ENCODE measurements around the gene PDZD4.
A peak's percentile ranks its signal among the peaks of the same experiment; 100 is the strongest.

Gene PDZD4, protein sequence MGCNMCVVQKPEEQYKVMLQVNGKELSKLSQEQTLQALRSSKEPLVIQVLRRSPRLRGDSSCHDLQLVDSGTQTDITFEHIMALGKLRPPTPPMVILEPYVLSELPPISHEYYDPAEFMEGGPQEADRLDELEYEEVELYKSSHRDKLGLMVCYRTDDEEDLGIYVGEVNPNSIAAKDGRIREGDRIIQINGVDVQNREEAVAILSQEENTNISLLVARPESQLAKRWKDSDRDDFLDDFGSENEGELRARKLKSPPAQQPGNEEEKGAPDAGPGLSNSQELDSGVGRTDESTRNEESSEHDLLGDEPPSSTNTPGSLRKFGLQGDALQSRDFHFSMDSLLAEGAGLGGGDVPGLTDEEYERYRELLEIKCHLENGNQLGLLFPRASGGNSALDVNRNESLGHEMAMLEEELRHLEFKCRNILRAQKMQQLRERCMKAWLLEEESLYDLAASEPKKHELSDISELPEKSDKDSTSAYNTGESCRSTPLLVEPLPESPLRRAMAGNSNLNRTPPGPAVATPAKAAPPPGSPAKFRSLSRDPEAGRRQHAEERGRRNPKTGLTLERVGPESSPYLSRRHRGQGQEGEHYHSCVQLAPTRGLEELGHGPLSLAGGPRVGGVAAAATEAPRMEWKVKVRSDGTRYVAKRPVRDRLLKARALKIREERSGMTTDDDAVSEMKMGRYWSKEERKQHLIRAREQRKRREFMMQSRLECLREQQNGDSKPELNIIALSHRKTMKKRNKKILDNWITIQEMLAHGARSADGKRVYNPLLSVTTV

DNA sequence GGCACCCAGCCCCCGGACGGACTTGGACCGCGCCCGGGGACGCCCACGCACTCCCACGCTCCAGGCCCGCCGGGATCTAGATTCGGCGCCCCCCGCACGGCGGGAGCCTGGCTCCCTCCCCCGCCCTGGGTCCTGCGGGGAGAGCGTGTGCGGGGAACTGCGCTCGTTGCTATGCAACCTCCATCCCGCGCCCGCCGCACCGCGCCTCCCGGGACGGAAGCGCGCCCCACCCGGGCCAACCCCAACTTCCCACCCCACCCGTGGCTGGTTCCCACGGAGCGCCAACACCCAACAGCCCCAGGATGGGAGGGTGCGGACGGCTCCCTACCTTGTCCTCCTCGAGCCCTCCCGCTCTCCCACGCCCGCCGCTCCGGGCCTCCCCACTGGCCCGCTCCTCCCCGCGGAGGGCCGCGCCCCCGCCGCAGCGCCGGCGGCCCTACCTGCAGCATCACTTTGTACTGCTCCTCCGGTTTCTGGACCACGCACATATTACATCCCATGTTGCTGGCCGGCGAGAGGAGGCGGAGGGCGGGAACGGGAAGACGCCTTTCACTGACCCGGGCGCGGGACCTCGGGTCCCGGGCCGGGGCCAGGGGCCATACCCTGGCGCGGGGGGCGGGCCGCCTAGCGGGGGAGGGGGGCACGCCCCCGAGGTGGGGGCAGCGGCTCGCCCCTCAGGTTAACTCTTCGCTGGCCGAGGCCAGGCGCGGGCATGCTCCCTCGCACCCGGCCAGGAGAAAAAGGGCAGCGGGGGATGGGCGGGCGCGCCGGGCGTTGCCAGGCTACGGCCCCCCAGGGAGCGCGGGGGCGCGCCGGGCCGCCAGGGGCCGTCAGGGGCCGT, at the start of gene PDZD4:
PDZD4 (minus strand) TSS at position 746 of the 841 bp plus-strand sequence; CDS start at position 500, 246 bp downstream.
- DNase-seq = no peak

DNA sequence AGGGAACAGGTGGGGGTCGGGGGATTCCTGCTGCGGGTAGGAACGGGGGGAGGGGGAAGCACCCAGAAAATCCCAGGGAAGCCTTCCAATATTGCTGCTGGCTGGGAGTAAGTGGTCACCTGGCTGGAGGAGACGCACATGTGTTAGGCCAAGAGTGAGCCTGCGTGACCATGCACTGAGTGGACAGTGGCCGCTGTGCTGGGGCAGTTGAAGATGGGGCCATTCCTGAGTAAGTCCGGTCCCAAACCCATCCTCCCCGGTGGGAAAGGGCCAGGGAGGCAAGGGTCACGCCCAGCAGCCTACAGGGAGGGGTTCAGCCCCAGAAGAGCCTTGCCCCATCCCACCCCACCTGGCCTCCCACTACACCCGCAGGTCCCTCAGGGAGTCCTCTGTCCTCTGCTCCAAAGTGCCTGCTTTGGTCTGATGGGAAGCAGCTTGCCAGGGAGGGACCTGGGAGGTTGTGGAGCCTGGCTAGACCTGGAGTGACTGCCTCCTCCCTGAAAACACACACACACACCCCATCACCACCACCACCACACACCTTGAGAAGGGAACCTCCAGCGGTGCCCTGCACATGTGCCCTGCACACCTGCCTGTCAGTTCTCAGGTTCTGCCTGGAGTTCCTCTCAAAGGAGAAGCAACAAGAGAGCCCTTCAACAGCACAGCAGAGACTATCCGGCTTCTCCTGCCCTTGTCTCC, 49.5 kb upstream of the PDZD4 start:
- DNase-seq = no peak

DNA sequence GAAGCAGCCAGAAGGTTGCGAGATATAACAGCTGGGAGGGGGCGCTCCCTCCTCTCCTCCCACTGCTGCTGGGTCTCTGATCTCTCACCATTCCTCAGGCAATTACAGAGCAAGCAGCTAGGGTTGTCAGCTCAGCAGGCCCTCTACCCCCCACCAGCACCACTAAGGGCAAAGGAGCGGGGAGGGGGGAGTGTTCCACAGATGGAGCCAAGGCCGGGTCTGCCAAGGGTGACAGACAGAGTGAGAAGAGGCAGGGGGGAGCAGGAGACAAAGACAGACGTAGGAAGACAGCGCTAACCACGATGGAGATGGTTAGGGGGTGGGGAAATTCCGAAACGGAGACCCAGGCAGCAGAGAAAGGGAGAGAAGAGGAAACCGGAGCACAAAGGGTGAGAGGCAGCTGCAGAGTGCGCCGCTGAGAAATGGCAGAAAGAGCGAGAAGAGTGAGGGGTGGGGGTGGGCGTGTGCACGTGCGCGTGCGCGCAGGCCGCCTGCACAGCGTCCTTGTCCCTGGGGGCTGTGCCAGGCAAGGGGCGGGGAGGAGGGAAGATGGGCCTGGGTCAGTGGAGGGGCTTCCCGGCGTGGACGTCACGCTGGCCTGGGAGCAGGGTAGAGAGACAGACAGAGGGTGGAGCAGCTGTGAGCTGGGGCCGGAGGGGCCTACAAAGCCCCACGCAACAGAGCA, 48.8 kb upstream of the PDZD4 start:
- DNase-seq = no peak

DNA sequence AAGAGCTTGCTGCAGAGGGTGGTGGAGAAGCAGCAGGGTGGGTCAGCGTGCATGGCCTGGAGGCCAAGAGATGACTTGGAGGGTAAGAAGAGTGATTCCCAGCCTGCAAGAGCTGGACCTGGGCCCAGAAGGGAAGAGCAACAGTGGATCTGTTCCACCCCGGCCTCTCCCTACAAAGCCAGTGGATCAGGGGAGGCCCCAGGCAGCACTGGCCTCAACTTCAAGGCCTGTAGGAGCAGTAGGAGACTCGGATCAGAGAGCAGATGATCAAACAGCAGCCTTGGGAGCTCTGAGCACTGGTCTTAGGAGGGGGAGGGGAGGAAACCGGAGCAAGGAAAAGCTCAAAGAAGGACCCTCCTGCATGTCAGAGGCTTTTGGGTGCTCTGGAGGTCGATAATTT, 48.0 kb upstream of the PDZD4 start:
- DNase-seq = no peak

DNA sequence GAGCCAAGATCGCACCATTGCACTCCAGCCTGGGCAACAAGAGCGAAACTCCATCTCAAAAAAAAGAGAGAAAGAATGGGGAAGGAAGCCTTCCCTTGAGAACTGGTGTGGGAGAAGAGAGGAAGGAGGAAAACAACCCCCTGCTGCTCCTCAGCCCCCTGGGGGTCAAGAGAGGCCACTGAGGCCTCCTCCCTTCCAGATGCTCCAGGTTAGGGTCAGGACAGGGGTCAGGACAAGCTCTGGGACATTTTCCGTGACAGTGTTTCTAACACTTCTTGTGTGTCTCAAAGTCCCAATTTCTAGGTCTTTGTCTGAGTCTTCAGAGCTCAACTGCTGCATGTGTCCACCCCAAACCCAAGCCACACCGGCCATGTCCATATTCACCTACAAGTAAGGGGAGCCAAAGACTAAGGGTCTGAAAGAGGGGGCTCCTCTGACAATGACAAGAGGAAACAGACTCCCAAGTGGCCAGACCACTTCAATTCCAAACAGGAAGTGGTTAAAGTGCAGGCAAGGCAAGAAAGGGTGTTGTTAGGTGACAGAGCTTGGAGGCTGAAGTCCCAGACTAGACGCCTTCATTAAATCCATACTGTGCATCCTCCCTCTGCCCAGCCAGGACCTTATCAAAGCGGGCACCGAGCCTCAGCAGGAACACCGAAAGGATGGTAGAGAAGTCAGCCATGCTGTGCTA, 47.4 kb upstream of the PDZD4 start:
- DNase-seq = no peak

DNA sequence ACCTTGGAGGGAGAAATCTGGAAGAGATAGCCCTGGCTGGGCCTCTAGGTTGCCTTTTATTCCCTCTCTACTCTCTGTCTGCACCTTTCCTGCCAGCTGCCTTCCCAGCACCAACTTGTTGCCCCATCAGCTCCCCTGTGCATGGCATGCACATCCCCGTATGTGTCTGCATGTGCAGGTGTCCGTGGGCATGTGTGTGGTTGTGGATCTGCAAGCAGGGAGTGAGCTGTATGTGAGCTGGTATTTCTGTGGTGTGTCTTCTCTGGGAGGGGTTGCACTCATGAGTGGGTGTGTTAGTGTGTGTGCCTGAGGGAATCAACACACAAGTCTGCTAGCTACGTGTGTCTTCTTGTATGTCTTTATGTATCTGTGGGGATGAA, 45.8 kb upstream of the PDZD4 start:
- no peak for DNase-seq

DNA sequence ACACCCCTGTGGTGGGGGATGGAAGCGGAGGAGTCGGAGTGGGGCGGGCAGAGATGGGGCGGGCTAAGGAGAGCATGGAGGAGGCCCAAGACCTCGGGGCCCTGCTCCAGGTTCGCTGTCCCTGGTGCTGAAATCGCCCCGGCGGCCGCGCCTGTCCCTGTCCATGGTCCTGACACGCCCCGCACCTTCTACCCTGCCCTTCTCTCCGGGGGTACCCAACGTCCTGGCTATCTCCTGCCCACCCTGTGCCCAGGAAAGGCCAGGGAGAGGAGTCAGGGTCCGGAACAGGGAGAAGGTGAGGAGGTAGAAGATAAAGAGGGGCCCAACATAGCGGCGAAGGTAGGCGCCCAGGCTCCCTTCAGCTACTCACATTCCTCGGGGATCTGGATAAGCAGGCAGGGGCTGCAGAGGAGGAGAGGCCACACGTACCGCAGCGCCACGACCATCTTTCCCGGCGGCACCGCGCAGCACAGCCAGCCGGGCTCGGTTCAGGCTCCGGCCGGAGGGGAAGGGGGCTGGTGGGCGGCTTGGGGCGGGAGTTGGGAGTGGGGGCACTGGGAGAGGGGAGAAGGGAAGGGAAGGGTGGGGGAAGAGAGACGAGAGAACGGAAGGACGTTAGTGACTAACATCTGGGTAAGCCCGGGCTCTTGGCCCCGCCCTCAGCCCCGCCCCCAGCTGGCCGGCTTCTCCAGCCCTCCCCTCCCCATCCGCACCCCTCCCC, 45.2 kb upstream of the PDZD4 start:
- peak; percentile 36 for DNase-seq

DNA sequence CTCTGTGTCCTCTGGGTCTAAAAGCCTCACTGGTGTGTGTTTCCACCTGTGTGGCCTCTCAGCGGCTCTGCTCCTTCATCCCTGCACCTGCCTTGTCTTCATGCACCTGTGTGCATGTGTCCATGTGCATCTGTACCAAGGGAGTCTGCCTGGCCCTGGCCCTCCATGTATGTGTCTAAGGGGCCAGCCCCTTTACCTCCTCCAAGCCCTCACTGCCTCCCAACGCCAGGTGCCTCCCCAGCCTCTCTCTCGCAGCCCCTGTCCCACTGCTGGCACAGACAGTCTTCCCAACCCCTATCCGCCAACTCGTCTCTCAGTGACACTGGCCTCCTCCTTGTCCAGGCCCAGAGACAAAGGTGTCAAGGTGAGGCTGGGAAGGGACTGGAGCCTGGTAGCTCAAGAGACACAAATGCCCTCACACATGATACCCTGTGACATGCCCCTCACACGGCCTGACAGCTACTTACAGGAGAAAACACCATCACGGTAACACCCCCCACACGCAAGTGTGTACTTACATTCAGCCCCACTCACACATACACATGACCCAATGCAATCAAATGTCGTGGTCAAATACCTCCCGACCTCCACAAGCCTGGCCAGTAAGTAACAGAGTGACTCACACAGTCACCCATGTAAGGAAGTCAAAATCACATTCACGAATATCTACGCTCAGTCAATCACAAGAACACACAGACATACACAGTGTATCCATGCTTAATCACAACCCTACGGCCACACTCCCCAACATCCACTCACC, 44.2 kb upstream of the PDZD4 start:
- DNase-seq = no peak

DNA sequence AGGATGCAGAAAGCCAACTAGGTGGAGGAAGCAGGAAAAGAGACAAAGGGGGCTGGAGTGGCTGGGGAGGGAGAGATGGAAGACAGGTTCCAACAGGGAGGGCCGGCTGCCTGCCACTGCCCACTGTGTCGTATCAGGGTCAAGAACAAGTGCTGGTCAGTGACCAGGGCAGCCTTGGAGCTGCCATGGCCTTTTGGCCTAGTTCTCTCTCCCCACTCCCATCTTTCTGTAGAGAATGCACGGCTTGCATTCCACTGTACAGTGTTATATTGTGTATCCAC, 43.7 kb upstream of the PDZD4 start:
- DNase-seq = no peak

DNA sequence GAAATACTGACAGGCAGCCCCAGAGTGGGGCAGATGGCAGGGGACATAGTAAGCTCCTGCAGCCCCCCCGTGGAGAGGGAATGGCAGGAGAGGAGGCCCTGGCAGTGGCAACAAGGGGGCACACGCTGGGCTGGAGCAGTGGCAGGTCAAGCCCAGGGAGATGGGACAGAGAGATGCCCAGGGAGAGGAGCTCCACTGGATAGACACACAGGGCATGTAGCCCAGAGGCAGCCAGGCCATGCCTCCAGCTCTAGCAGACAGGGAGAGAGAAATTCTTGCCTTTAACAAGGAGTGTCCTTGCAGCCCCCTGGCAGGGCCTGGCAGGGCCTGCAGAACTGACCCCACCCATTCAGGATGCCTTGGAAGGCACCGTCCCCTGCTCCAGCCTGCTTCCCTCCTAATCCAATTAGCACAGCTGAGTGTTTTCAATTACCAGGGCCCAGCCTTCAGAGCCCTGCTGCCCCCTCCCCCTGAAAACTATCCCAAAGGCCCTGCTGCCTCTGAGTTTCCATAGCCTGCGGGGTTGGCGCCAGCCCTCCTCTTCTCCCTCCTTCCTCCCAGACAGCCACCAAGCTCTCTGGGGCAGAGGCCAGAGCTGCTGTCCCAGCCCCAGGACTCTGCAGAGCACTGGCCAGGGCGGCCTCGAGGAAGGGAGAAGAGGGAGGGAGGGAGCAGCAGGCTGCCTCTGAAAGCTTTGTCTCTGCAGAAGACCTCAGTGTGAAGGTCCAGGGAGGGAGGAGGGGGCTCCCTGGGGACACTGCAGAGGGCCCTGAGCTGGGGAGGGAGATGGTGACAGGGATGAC, 43.1 kb upstream of the PDZD4 start:
- no peak for DNase-seq

DNA sequence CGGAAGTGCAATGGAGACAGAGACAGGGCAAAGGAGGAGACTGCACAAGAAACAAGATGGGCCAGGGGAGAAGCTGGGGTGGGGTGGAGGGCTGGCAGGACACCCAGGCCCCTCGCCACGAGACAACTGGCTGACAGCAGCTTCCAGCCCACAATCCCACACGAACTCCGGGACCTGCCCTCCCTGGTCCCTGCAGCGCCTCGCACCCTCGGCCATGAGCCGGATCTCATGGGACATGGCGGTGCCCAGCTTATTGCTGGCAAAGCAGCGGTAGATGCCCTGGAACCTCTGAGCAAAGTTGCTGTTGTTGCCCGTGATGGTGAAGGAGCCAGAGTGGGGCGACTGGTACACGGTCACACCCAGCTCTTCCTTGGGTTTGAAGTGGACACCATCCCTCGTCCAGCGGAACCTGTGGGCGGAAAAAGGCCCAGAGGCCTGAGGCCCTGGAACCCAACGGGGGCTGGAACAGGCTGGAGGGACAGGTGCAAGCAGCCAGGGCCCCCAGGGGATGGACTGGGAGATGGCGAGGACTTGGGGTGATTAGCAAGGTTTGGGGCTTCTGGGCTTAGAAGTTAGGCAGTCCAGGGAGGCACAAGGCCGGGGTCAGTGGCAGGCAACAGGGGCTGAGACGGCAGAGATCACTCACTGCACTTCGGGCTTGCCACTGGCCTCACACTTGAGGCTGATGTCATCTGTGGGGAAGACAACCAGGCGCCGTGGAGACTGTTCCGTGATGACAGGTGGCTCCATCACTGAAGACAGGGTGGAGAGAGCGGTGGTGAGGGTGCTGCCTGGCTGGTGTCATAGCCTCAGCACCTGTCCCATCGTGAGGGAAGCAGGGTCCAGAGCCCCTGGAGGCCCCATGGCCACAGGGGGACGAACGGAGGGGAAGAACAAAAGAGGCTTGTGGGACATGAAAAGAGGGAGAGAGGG, 41.9 kb upstream of the PDZD4 start:
- no peak for DNase-seq

DNA sequence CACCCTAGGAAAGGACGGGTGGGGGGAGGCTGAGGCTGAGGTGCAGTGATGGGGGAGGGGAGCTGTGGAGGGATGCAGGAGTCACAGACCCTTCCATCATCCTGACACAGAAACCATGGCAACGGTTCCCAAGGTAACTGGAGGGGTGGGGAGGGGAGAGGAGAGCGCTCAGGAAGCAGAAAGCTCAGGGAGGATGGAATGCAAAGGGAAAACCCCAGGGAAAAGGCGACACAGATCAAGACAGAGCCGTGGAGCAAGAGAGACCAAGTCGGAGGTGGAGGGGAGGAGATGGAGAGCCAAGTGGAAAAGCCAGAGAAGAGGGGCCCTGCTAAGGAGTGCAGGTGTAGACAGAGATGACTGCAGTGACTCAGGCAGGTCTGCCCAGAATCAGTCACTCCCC, 41.1 kb upstream of the PDZD4 start:
- DNase-seq = no peak

DNA sequence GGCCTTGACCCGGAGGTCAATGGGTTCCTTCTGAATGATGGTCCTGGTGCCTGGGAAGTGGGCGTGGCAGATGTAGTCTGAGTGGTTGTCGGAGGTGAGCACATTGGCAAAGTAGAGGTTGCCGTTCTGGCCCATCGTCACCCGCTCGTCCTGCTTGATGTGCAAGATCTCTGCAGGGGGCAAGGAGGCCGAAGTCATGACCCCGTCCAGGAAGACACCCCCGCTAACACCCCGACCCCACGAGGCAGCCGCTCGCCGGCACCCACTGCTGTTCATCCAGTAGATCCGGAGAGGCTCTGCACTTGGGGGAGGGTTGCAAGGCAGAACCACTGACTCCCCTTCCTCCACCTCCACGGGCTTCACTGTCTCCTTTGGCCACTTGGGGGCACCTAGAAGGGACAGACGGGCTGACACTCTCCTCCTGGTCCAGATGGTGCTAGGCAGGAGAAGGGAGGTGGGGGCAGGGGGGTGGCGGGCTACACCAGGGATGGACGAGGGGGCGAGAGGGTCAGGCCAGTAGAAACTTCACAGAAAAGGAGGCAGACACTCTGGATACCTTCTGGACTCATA, 40.5 kb upstream of the PDZD4 start:
- DNase-seq = no peak

DNA sequence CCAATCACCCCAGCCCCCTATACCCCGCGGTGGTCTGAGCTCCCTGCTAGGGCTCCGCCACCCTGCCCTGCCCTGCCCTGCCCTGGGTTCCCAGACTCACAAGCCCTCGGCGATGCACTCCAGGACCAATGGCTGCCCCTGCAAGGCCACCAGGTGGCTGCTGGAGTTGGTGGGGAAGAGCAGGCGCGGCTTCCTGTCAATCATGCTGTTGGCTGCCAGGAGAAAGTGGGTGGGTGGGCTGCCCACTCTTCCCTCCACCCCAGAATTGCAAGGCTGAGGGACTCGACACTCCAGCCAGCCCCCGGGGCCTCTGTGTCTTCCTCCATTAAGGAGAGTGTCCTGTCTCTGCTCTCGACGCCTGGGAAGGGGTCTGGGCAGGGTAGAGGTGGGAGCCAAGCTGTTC, 39.9 kb upstream of the PDZD4 start:
- DNase-seq = no peak

DNA sequence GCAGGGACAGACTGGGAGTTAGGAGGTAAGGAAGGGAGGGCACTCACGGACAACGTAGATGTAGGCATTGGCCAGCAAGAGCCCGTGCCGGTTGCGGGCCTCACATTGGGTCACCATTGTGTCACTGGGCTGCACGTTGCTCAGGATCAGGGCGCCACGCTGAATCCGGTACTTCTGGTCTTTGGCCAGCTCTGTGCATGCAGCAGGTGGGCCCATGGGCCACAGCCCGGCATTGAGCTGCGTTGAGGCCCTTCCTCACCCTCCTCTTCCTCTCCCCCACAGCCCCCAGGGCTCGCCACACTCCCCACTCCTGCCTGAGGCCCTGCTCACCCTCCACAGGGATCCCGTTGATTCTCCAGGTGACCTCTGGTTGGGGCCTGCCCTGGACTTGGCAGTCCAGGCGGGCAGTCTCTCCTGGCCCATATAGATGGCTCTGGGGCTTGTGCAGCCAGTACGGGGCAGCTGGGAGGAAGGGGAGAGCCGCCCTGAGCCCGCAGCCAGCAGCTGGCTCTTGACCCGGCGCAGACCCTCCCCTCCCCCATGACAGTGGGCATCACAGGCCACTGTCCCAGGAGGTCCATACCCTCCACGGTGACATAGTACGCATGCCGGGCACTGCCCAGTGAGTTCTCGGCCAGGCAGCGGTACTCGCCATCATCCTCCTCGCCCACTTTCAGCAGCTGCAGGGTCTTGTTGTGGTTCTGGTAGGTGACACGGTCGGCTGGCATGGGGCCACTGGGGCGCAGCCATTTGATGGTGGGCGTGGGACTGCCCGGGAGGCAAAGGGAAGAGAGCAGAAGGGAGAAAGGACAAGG, 39.3 kb upstream of the PDZD4 start:
- DNase-seq = no peak

DNA sequence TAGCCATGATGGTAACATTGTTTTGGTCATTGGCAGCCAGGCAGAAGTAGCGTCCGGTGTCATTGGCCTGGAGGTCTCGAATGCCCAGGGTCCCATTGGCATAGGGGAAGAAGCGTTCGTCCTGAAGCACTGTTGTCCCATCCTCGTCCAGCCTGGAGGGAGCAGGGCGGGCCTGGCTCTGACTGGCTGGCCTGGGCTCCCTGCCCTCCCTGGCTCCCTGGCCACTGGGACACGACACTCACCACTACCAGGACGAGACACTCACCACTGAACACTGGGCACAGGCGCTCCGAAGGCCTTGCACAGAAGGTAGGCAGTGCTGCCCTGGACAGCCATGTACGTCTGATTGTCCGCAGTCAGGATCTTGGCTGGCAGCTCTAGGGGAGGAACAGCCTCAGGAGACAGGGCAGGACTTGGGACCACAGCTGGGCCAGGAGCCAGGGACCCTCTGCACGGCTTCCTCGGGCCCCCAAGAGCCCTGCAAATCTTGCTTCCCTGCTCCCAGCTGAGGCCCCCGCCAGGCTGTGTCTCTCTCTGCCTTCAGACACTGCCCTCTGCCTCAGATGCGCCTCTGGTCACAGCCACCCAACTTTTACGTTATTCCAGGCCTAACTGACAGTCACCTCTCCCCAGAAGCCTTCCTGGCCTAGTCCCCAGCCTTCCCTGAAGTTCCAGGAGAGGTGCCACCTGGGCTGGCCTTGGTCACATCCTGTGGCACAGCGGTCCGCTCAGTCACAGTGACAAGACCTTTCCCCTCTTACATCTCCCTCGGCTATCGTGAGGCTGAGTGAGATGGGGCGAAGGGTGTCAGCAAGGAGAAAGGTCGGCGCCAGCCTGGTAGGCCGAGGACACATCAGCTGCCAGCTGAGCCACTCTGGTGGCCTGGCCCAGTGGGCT, 38.5 kb upstream of the PDZD4 start:
- DNase-seq = no peak

Measured in NCI-H526 treated with DMSO at 0.1 percent for 48 hours (cell line).